GM10248 (cell line): ENCODE measurements around the gene CACNA1I.

Experiments used
- CTCF ChIA-PET: fragments of 300-600 bp; sonication (Branson Sonifier 250); formaldehyde crosslinking; extraction: SDS; loops from one replicate; lab custom pipeline; 2021; ENCODE audit warnings: antibody characterized with exemption; lab: Yijun Ruan, JAX
- POLR2A ChIA-PET: fragments of 350-650 bp; sonication (Branson Sonifier 250); formaldehyde crosslinking; extraction: SDS; loops from one replicate; lab custom pipeline; 2020; ENCODE audit warnings: antibody characterized with exemption; lab: Yijun Ruan, JAX
- DNase-seq: peaks from one replicate; pipeline ENCODE4 v3.0.0; 2012; ENCODE audit errors: extremely low spot score
- CTCF ChIP-seq: IDR thresholded peaks from 2 replicates; pipeline ENCODE4 v1.5.1; 2012; ENCODE audit warnings: mild to moderate bottlenecking, low read depth; ENCODE audit errors: extremely low read depth, missing control alignments, control extremely low read depth

The CACNA1I gene

GRCh38 chr22:39617342-39617741 lies 46.8 kb downstream of the CACNA1I start:
- DNase-seq: peak; percentile 50
- ChIA-PET CTCF (interaction anchor here (0.9 kb wide), 1 partner anchor 20 kb away, joined by 3 read pairs; no protein-coding TSS in a partner anchor), POLR2A (no interaction called here)
- no peak for TF ChIP-seq CTCF

- CTCF ChIA-PET: interaction anchor here (0.9 to 2.4 kb wide), 2 partner anchors 19 to 406 kb away, joined by 3 to 6 read pairs; no protein-coding TSS in a partner anchor
- TF ChIP-seq CTCF: no peak
- POLR2A ChIA-PET: no interaction called here
- DNase-seq: no peak
Measured at GRCh38 chr22:39617970-39618757, 47.6 kb downstream of the CACNA1I start.

GRCh38 chr22:39618996-39619530 lies 48.5 kb downstream of the CACNA1I start:
- DNase-seq: no peak
- TF ChIP-seq CTCF: no peak
- ChIA-PET CTCF (interaction anchor here (2.4 kb wide), 1 partner anchor 406 kb away, joined by 6 read pairs; no protein-coding TSS in a partner anchor), POLR2A (no interaction called here)

GRCh38 chr22:39620924-39621690 lies 50.6 kb downstream of the CACNA1I start:
- no peak for DNase-seq
- no peak for TF ChIP-seq CTCF
- POLR2A ChIA-PET: no interaction called here
- CTCF ChIA-PET: interaction anchor here (1.3 to 2.4 kb wide), 8 partner anchors 10 to 416 kb away, joined by 3 to 10 read pairs (median 4); no protein-coding TSS in a partner anchor

GRCh38 chr22:39621826-39622225 lies 51.3 kb downstream of the CACNA1I start:
- no peak for TF ChIP-seq CTCF
- POLR2A ChIA-PET: no interaction called here
- CTCF ChIA-PET: interaction anchor here (1.0 to 1.9 kb wide), 9 partner anchors 8 to 414 kb away, joined by 3 to 10 read pairs (median 4); no protein-coding TSS in a partner anchor
- DNase-seq: no peak

- ChIA-PET CTCF (interaction anchor here (1.0 to 1.7 kb wide), 4 partner anchors 26 to 413 kb away, joined by 3 to 10 read pairs (median 4); no protein-coding TSS in a partner anchor), POLR2A (no interaction called here)
- peak; percentile 72 for DNase-seq
- peak; percentile 76 for TF ChIP-seq CTCF
Measured at GRCh38 chr22:39622881-39623367, 52.4 kb downstream of the CACNA1I start.
